HUDEP-2 (cell line): ENCODE data around the gene AKR1C4.
"Not testable (repeated sequence)": the region's sequence is repeated elsewhere in the genome, so short reads cannot be mapped to it uniquely, and the experiment has no call there.

Source experiments
- DNase-seq, 76 experiments: peaks; one replicate each; lab custom pipeline; 2025; ENCODE audit not compliant: unreplicated experiment in 76 of 76; lab: John Stamatoyannopoulos, UW

Gene AKR1C4

DNA sequence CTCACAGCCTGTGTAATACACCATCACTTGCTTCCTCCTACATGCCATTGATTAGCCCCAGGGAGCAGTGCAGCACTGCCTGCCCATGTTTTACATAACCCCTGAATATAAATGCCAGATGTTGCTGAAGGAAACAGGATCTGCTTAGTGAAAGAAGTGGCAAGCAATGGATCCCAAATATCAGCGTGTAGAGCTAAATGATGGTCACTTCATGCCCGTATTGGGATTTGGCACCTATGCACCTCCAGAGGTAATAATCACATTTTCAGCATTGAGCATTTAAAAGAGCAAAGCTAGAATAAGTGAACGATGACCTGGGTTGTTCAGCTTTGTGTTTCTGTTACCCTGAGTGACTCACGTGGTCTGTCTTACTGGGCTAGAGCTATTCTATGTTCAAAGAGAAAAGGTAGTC, at the start of gene AKR1C4:
TSS of gene AKR1C4 (plus strand) at position 136 of the 412 bp plus-strand sequence. CDS start at position 167, 31 bp downstream.
- no peak for DNase-seq

DNA sequence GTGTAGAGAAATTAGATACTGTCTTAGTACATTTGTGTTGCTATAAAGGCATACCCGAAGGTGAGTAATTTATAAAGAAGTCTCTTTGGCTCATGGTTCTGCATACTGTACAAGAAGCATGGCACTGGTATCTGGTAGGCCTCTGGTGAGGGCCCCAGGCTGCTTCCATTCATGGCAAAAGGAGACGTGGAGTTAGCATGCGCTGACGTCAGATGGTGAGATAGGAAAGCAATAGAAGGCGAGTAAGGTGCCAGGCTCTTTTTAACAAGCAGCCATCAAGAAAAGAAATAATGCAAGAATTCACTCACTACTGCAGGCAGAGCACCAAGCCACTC, 49.8 kb upstream of the AKR1C4 start:
- no peak for DNase-seq

DNA sequence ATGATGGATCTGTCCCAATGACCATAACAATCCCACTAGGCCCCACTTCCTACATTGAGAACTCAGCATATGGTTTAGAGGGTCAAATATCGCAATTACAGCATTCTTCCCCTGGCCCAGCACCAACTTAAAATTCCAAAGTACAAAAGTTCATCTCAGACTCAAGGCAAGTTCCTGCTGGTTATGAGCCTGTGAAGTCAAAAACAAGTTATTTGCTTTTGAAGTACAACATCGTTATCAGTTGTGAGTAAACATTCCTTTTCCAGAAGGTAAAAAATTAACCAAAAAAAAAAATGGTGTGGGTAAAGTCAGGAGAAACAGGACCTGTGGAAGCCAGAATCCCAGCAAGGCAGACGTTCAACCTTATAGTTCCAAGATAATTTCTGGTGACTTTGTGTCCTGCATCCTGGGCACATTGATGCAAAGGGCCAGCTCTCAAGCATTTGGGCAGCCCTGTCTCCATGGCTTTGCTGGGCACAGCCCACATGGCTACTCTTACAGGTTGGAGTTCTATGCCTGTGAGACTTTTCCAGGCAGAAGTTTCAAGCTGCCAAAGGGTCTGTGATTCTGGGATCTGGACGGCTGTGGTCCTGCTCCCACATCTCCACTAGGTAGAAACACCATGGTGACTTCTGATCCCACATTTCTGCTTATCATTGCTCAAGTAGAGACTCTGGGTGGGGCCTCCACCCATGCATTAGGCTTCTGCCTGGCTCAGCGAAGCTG, 49.2 kb upstream of the AKR1C4 start:
- peak in 2 of 76 experiments; percentile 2 to 20 for DNase-seq

DNA sequence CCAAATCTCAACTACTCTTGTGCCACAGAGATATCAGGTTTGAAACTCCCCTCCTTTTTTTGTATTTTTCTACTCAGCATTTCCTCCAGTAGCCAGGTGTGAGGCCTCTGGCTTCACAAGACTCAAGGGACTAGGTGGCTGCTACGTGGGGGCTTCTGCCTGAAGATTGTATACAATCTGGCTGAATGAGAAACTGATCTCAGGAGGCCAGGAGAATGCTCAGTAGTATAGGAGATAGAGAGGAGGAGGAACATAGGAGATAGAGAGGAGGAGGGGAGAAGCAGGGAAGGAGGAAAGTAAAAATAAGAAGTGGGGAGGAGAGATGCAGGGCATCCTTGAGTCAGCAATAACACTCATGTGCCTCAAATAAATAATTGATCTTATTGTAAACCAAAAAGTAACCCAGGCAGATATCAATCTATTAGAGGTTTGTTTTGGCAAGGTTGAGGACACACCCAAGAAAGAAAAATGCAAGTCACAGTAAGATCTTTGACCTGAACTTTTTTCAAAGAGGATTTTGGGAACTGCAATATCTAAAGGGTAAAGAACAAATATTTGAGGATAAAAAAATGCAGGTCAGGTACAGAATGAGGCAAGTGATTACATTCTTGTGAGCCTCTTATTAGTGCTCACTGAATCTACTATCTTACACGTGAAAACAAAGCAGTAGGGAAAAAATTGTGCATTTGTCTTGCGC, 48.5 kb upstream of the AKR1C4 start:
- DNase-seq, result peak in 1 of 76 experiments; percentile 7

DNA sequence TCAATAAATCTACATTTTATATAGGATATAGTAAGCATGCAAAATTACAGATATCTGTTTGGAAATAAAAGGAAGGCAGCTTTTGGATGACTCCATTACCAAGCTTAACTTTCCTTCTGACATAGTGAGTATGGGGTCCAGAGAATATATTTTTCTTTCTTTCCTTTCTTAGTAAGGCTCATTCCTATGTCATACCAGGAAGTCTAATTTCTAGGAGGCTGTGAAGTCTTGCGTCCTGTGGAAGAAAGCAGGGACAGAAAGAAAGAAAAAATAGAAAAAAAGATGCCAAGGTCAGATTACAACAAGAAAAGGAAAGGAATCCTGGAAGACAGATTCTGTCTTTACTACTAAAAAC, 48.0 kb upstream of the AKR1C4 start:
- no peak for DNase-seq

DNA sequence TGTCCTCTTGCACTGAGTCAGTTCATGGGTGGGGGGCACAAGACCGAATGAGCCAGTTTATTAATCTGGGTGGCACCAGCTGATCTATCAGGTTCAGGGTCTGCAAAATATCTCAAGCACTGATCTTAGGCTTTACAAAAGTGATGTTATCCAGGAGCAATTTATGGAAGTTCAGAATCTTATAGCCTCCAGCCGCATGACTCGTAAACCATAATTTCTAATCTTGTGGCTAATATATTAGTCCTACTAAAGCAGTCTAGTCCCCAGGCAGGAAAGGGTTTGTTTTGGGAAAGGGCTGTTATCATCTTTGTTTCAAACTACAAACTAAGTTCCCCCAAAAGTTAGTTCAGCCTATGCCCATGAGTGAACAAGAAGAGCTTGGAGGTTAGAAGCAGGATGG, 45.6 kb upstream of the AKR1C4 start:
- DNase-seq, result no peak

DNA sequence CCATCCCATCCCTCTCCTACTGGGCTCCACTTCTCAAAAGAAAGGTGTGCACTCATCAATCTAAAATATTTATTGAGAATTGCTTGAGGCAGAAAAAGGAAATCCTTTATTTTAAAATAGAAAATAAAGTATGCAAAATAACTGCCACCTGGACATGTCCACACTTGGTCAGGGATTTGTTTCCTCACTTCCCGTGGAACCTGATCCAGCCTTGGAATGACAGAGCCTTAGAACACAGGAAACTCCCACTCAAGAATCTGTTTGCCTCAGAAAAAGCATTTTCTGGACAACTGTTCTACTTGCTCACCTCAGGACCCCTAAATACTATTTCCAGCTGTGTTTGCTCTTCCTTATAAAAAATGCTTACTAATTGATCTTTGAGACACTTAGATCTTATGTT, 40.7 kb upstream of the AKR1C4 start:
- no peak for DNase-seq

DNA sequence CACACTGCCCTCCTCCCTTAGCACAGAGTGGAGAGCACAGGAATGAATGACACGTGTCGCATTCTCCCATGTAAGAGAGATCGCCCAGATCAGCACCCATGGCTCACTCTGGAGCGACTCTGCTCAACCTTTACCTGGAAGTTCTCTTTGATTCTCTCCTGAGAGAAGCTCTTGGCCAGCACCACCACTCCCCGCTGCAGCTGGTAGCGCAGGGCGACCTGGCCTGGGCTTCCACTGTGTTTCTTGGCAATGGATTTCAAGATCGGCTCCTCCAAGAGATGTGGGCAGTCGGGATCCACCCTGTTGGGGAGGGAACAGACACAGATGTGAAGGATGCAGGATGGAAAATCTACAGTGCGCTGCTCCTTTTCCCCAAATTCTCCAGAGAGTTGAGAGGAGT, 39.1 kb upstream of the AKR1C4 start:
- no peak for DNase-seq

DNA sequence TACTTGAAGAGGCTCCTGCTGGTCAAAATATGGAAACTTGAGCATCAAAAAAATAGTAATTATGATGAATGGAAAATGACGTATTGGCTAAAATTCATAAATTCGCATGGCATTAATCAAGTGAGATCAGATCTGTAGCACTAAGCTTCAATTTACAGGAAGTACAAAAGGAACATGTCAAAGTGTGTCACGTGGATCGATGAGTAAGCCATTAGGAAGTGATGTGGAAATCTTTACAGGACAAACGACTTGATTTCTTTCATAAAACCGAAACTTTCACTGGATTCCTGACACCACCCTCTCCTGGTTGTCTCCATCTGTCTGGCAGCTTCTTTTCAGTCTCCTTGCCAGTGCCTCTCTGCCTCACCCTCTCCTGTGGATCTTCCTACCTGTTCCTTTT, 37.5 kb upstream of the AKR1C4 start:
- DNase-seq, result no peak

DNA sequence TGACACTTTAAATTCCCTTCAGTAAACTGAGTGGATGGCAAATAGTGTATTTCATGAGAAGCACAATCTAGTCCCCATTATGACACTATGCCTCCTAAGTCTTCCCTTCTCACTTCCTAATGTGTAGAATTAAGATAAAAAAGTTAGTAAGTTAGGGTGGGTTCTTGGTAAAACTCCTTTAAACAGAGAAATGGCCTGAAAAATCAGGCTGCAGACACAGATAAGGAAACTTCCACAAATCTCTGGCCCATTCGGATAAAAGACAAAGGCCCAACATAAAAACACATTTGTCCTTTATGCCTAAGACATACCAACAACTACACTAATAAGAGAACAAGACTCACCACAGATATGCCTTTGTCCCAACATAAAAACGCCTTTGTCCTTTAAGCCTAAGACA, 33.1 kb upstream of the AKR1C4 start:
- DNase-seq, result no peak

DNA sequence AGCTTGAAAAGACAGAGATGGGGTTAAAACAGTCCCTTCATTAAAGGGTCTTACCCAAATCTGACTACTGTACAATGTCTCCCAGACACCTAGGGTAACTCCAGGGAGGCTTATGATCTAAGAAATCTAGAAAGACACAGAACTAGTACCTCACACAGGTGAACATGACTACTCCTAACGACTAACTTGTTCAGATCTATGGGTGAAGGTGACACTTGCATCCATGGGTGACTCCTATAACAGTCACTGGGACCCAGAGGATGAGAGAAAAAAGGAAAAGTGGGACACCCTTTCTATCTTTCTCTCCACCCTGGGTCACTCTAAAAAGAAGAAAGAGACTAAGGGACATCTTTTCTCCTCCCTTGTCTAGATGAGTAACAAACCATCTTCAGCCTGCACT, 30.9 kb upstream of the AKR1C4 start:
- DNase-seq, result no peak

DNA sequence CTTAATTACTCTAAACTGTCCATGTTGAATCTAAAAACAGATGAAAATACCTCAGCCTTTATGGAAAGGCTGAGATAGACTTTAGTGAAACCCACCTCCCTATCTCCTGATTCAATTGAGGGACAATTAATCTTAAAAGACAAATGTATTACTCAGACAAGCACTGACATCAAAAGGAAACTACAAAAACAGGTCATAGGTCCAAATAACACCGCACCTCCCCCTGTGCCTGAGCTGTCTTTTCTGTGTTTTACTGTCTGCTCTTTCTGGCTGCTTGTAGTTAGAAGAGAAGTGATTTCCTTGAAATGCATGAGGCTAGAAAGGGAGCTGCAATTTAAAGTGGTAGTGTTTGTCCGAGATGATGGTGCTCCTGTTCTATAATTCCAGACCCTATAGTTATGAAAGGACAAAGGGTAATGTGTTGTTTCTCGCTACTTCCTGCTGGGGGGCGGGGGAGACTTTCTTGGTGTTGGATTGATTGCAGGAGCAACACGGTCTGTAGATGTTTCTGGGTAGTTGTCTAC, 27.7 kb upstream of the AKR1C4 start:
- no peak for DNase-seq

DNA sequence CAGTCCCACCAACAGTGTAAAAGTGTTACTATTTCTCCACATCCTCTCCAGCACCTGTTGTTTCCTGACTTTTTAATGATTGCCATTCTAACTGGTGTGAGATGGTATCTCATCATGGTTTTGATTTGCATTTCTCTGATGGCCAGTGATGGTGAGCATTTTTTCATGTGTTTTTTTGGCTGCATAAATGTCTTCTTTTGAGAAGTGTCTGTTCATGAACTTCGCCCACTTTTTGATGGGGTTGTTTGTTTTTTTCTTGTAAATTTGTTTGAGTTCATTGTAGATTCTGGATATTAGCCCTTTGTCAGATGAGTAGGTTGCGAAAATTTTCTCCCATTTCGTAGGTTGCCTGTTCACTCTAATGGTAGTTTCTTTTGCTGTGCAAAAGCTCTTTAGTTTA, 21.1 kb upstream of the AKR1C4 start:
- not testable (repeated sequence) for DNase-seq

DNA sequence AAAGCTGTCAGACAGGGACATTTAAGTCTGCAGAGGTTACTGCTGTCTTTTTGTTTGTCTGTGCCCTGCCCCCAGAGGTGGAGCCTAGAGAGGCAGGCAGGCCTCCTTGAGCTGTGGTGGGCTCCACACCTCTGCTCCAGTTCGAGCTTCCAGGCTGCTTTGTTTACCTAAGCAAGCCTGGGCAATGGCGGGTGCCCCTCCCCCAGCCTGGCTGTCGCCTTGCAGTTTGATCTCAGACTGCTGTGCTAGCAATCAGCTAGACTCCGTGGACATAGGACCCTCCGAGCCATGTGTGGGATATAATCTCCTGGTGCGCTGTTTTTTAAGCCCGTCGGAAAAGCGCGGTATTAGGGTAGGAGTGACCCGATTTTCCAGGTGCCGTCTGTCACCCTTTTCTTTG, 16.1 kb upstream of the AKR1C4 start:
- DNase-seq, result not testable (repeated sequence)

DNA sequence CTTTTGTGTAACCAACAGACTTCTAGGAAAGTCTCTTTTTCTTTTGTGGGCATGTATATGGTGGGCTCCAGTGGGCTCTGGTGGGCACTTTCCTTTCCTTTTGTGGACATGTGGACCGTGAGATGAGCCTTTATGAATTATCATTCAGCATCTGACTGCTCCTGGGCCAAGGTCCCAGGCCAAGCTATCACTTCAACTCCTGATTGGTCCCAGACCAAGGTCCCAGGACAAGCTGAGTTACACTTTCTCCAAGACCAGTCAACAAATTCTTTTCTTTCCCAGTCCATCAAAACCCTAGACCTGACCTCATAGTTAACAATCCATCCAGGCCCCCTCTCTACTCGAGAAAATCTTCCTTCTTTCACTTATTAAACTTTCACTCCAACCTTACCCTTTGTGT, 12.7 kb upstream of the AKR1C4 start:
- DNase-seq, result no peak

DNA sequence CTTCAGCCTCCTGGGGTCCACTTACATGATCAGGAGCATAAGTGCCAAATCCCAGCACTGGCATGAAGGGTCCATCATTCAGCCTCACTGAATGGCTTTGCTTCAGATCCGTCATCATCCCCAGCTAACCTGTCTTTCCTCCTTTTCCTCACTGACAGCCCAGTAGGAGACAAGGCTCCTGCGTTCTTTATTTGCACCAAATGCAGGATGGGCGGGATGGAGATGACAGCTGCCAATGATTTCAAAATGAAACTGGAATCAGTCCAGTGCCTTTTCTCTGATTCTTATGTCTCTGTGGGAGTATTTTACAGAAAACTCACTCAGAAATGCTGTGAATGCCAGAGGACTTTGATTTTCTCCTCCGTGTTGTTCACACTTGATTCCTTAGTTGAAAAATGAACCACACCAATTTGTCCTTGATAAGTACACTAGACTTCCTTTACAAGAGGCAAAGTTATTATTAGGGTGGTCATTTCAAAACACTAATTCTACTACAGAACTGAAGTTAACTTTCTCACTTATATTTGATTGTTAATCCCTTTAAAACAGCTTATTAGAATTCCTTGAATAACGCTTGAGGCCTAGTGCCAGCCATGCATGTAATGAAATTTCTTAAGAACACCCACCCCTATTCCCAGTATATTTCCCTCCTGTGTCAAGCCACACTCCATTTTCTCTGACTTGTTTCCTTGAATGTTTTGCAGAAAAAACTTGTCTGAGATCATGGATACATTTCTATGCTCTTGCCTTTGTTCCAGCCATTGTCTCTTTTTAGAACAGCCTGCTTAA, 11.5 kb upstream of the AKR1C4 start, which contains the start of gene AKR1C8:
TSS of gene AKR1C8 (minus strand) at position 164 of the 789 bp plus-strand sequence. CDS start at position 118, 46 bp downstream.
- no peak for DNase-seq

DNA sequence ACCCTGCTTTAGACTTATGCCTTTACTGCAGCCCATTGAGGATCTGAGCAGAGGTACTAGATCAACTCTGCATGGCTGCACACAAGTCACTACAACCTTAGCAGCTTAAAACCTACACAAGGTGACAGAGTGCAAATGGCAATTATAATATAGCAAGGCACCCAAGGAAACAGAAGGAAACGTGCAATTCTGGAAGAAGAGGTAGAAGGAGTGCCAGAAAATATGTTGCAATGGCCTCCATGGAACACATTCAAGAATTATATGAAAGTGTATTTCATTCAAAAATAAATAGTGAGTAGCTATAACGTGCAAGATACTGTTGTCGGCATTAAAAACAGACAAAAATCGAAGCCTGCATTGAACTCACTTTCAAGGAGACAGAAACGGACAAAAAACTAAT, 8.8 kb upstream of the AKR1C4 start:
- no peak for DNase-seq

DNA sequence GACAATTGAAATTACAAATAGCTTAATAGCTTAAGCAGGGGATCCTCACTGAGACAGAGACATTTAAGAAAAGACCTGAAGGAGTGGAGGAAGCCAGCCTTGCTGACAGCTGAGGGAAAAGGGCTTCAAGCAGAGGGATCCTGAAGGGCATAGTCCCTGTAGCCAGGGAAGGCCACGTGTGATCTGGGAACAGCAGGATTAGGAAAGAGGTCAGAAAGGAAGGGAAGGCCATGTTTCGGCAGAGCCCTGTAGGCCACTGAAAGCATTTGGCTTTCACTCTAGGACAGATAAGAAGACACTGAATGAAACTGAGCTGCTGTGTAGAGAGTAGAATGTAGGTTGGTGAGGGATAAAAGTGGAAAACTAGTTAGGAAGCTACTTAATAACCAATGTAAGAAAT, 8.3 kb upstream of the AKR1C4 start:
- no peak for DNase-seq

DNA sequence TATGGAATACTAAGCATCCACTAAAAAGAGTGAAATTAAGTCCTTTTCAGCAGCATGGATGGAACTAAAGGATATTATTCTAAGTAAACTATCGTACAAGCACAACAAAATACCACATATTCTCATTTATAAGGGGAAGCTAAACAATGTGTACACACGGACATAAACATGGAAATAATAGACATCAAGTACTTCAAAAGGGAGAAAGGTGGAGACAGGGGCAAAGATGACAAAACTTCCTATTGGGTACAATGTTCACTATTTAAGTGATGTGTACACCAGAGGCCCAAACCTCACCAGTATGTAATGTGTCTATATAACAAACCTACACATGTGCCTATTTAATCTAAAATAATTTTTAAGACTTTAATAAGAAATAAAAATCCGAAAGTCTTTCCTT, 2.2 kb upstream of the AKR1C4 start:
- DNase-seq, result no peak

DNA sequence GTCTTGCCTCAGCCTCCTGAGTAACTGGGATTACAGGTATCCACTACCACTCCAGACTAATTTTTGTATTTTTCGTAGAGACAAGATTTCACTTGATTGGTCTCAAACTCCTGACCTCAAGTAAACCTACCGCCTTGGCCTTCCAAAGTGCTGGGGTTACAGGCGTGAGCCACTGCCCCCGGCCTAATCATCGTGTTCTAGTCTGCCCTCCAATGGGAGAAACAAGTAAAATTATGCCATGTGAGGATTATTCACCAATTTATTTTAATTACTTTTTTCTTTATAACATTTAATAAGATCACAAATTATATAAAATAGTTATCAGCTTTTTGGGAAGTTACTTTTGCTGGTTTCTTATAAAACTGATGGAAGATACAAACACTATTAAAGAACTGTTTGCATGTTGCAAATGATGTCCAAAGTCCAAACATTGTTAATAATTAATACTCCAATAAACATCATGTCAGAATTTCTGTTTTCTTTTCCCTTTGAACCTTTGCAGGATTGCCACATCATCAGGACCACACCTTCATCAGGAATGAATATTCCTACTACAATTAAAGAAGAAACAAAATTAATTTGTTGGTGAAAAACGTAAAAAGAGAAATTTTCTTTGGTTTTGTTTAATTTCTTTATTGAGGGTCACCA, 786 bp upstream of the AKR1C4 start:
- no peak for DNase-seq

DNA sequence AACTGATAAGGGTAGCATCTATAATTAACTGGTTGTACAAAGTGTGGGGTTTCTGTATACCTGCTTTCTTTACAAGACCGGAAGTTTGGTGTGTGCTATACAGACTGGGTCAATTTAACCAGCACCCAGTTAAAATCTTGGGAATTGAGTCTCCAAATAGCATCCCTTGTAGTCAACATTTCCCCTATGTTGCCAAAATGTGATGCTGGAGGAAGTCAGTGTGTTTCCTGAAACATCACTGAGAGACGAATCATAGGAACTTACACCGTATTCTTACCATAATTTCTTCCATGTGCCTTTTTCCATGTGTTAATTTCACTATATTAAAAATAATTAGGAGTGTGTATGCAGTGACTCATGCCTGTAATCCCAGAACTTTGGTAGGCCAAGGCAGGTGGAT, 1.7 kb downstream of the AKR1C4 start:
- DNase-seq, result no peak
